Activated T-helper 2 cell treated with anti-CD3 and anti-CD28 coated beads, Interferon-gamma antibody, Interleukin-2, Interleukin-4, amounts not matched to agents 10 μg/mL and 5 μg/mL and 100 μg/mL, durations not matched to agents 14 hours and 24 hours and 36 hours (primary cell): ENCODE data around the gene CCDC68. TPM values are rescaled to one million over a fixed set of nuclear protein-coding genes. Genes with fewer than 3 reads are reported as not detected.
"Not testable (repeated sequence)": the region's sequence is repeated elsewhere in the genome, so short reads cannot be mapped to it uniquely, and the experiment has no call there.

Experiments
- DNase-seq: peaks from one replicate; pipeline ENCODE4 v3.0.0; 2021; ENCODE audit warnings: low spot score
- H3K27ac Mint-ChIP-seq: one replicate; pipeline ENCODE4 v1.8.0; 2021; ENCODE audit warnings: mixed read lengths
- H3K27me3 Mint-ChIP-seq: one replicate; pipeline ENCODE4 v1.8.0; 2021; ENCODE audit warnings: low read depth, mixed read lengths
- H3K36me3 Mint-ChIP-seq: one replicate; pipeline ENCODE4 v1.8.0; 2021; ENCODE audit warnings: low read depth, mixed read lengths
- H3K4me1 Mint-ChIP-seq: one replicate; pipeline ENCODE4 v1.8.0; 2021; ENCODE audit warnings: low read depth, mixed read lengths
- H3K4me3 Mint-ChIP-seq: one replicate; pipeline ENCODE4 v1.8.0; 2021; ENCODE audit warnings: low read depth, mild to moderate bottlenecking, moderate library complexity, mixed read lengths
- H3K9me3 Mint-ChIP-seq: one replicate; pipeline ENCODE4 v1.8.0; 2021; ENCODE audit warnings: mixed read lengths
- intact Hi-C: fragments of 100-400 bp; cut with micrococcal nuclease; formaldehyde crosslinking; loops from one replicate; pipeline ENCODE4 v1.15.1; 2023
- total RNA-seq: library from RNA; stranded (reverse); gene quantifications from 2 replicates; pipeline ENCODE4 v1.2.3, GENCODE V29; 2022

Gene CCDC68
- total RNA-seq, 1 donor from 2014 or later = not detected

- no peak overlapping the region for H3K27ac Mint-ChIP-seq
- no peak for DNase-seq
- intact Hi-C loops = loop anchor here (5.0 kb wide), 3 partner anchors 129 to 539 kb away; no protein-coding TSS in a partner anchor
- peaks cover 22% of the 10 kb centered on the region for H3K27me3 Mint-ChIP-seq
- peaks cover 4% of the 10 kb centered on the region for H3K4me1 Mint-ChIP-seq
- H3K9me3 Mint-ChIP-seq = no peaks in the 10 kb centered on the region
- H3K36me3 Mint-ChIP-seq = no peaks in the 10 kb centered on the region
- H3K4me3 Mint-ChIP-seq = no peak overlapping the region
These were observed 21.8 kb upstream of the CCDC68 start for GRCh38 chr18:54981076-54981475.

- Mint-ChIP-seq H3K4me1 (no peaks in the 10 kb centered on the region), H3K27me3 (peaks cover 24% of the 10 kb centered on the region), H3K27ac (no peak overlapping the region), H3K4me3 (no peak overlapping the region), H3K36me3 (no peaks in the 10 kb centered on the region), H3K9me3 (no peaks in the 10 kb centered on the region)
- intact Hi-C loops = no loop called here
- no peak for DNase-seq
These were observed 16.3 kb upstream of the CCDC68 start for GRCh38 chr18:54975598-54975997.

GRCh38 chr18:54973046-54973445 is 13.8 kb upstream of the CCDC68 start:
- no peak overlapping the region for H3K27ac Mint-ChIP-seq
- H3K4me3 Mint-ChIP-seq = no peak overlapping the region
- no peaks in the 10 kb centered on the region for H3K4me1 Mint-ChIP-seq
- peaks cover 15% of the 10 kb centered on the region for H3K27me3 Mint-ChIP-seq
- no peak for DNase-seq
- peaks cover 6% of the 10 kb centered on the region for H3K9me3 Mint-ChIP-seq
- no peaks in the 10 kb centered on the region for H3K36me3 Mint-ChIP-seq
- intact Hi-C loops = no loop called here

- intact Hi-C loops = no loop called here
- H3K36me3 Mint-ChIP-seq = no peaks in the 10 kb centered on the region
- no peaks in the 10 kb centered on the region for H3K4me1 Mint-ChIP-seq
- no peak overlapping the region for H3K27ac Mint-ChIP-seq
- peaks cover 17% of the 10 kb centered on the region for H3K27me3 Mint-ChIP-seq
- H3K9me3 Mint-ChIP-seq = peaks cover 10% of the 10 kb centered on the region
- DNase-seq = no peak
- no peak overlapping the region for H3K4me3 Mint-ChIP-seq
These were observed 9.5 kb upstream of the CCDC68 start for GRCh38 chr18:54968807-54969206.

- H3K4me3 Mint-ChIP-seq, H3K27ac Mint-ChIP-seq, intact Hi-C loops, H3K9me3 Mint-ChIP-seq, H3K36me3 Mint-ChIP-seq, DNase-seq, H3K4me1 Mint-ChIP-seq: not testable (repeated sequence)
- peaks cover 15% of the 10 kb centered on the region for H3K27me3 Mint-ChIP-seq
These were observed 9.0 kb upstream of the CCDC68 start for GRCh38 chr18:54968237-54968636.

GRCh38 chr18:54967786-54968185 is 8.5 kb upstream of the CCDC68 start:
- intact Hi-C loops = no loop called here
- no peak for DNase-seq
- peaks cover 13% of the 10 kb centered on the region for H3K27me3 Mint-ChIP-seq
- H3K4me3 Mint-ChIP-seq = no peak overlapping the region
- no peak overlapping the region for H3K27ac Mint-ChIP-seq
- no peaks in the 10 kb centered on the region for H3K36me3 Mint-ChIP-seq
- H3K4me1 Mint-ChIP-seq = no peaks in the 10 kb centered on the region
- peaks cover 10% of the 10 kb centered on the region for H3K9me3 Mint-ChIP-seq

- Mint-ChIP-seq H3K9me3 (peaks cover 10% of the 10 kb centered on the region), H3K27me3 (peaks cover 33% of the 10 kb centered on the region), H3K4me1 (peaks cover 2% of the 10 kb centered on the region), H3K27ac (no peak overlapping the region), H3K4me3 (no peak overlapping the region), H3K36me3 (no peaks in the 10 kb centered on the region)
- DNase-seq = no peak
- intact Hi-C loops = no loop called here
These were observed 5.5 kb upstream of the CCDC68 start for GRCh38 chr18:54964741-54965140.

GRCh38 chr18:54962919-54963645 is 3.8 kb upstream of the CCDC68 start:
- no peak for DNase-seq
- intact Hi-C loops = no loop called here
- no peaks in the 10 kb centered on the region for H3K36me3 Mint-ChIP-seq
- H3K27ac Mint-ChIP-seq = no peak overlapping the region
- H3K9me3 Mint-ChIP-seq = peaks cover 4% of the 10 kb centered on the region
- H3K4me3 Mint-ChIP-seq = no peak overlapping the region
- peaks cover 44% of the 10 kb centered on the region for H3K27me3 Mint-ChIP-seq
- peaks cover 2% of the 10 kb centered on the region for H3K4me1 Mint-ChIP-seq

GRCh38 chr18:54961868-54962267 is 2.6 kb upstream of the CCDC68 start:
- intact Hi-C loops = no loop called here
- H3K36me3 Mint-ChIP-seq = no peaks in the 10 kb centered on the region
- no peak for DNase-seq
- H3K4me1 Mint-ChIP-seq = peaks cover 2% of the 10 kb centered on the region
- peaks cover 56% of the 10 kb centered on the region for H3K27me3 Mint-ChIP-seq
- no peak overlapping the region for H3K4me3 Mint-ChIP-seq
- H3K27ac Mint-ChIP-seq = no peak overlapping the region
- H3K9me3 Mint-ChIP-seq = no peaks in the 10 kb centered on the region

GRCh38 chr18:54961016-54961423 is 1.8 kb upstream of the CCDC68 start:
- H3K36me3 Mint-ChIP-seq = no peaks in the 10 kb centered on the region
- H3K9me3 Mint-ChIP-seq = no peaks in the 10 kb centered on the region
- H3K27ac Mint-ChIP-seq = no peak overlapping the region
- H3K27me3 Mint-ChIP-seq = peaks cover 63% of the 10 kb centered on the region
- H3K4me1 Mint-ChIP-seq = peaks cover 2% of the 10 kb centered on the region
- H3K4me3 Mint-ChIP-seq = no peak overlapping the region
- no peak for DNase-seq
- intact Hi-C loops = no loop called here

GRCh38 chr18:54960197-54960596 is 936 bp upstream of the CCDC68 start:
- DNase-seq = no peak
- peaks cover 64% of the 10 kb centered on the region for H3K27me3 Mint-ChIP-seq
- H3K4me1 Mint-ChIP-seq = peaks cover 2% of the 10 kb centered on the region
- no peaks in the 10 kb centered on the region for H3K36me3 Mint-ChIP-seq
- H3K4me3 Mint-ChIP-seq = no peak overlapping the region
- intact Hi-C loops = no loop called here
- H3K9me3 Mint-ChIP-seq = no peaks in the 10 kb centered on the region
- H3K27ac Mint-ChIP-seq = no peak overlapping the region

- no peaks in the 10 kb centered on the region for H3K36me3 Mint-ChIP-seq
- intact Hi-C loops = no loop called here
- peaks cover 61% of the 10 kb centered on the region for H3K27me3 Mint-ChIP-seq
- H3K4me3 Mint-ChIP-seq = no peak overlapping the region
- no peaks in the 10 kb centered on the region for H3K9me3 Mint-ChIP-seq
- no peak for DNase-seq
- no peak overlapping the region for H3K27ac Mint-ChIP-seq
- peaks cover 2% of the 10 kb centered on the region for H3K4me1 Mint-ChIP-seq
These were observed 1.3 kb downstream of the CCDC68 start for GRCh38 chr18:54957996-54958395.

GRCh38 chr18:54957296-54957832 is 1.9 kb downstream of the CCDC68 start:
- Mint-ChIP-seq H3K4me1 (peaks cover 2% of the 10 kb centered on the region), H3K27ac (no peak overlapping the region), H3K4me3 (no peak overlapping the region), H3K36me3 (no peaks in the 10 kb centered on the region), H3K27me3 (peaks cover 63% of the 10 kb centered on the region), H3K9me3 (no peaks in the 10 kb centered on the region)
- intact Hi-C loops = no loop called here
- no peak for DNase-seq
